HEK293 (cell line): ENCODE results near the gene DDIT4.

Source experiments
- GLI4 ChIP-seq: fragments of 450-650 bp; formaldehyde crosslinking; IDR thresholded peaks from 2 replicates; pipeline ENCODE4 v1.5.1; 2016; ENCODE audit warnings: missing biosample characterization, missing genetic modification characterization
- KLF1 ChIP-seq: fragments of 450-650 bp; formaldehyde crosslinking; IDR thresholded peaks from 2 replicates; pipeline ENCODE4 v1.5.1; 2016; ENCODE audit warnings: missing biosample characterization, missing genetic modification characterization
- KLF16 ChIP-seq: fragments of 450-650 bp; formaldehyde crosslinking; IDR thresholded peaks from 2 replicates; pipeline ENCODE4 v1.5.1; 2017; ENCODE audit warnings: missing biosample characterization, missing genetic modification characterization
- PBX3 ChIP-seq: sonication (generic); formaldehyde crosslinking; IDR thresholded peaks from 2 replicates; pipeline ENCODE4 v1.8.1; 2022; ENCODE audit warnings: mild to moderate bottlenecking, moderate library complexity, missing genetic modification reagents
- SCRT2 ChIP-seq: fragments of 450-650 bp; formaldehyde crosslinking; IDR thresholded peaks from 2 replicates; pipeline ENCODE4 v1.5.1; 2016; ENCODE audit warnings: missing biosample characterization, missing genetic modification characterization
- ZBTB49 ChIP-seq: fragments of 450-650 bp; formaldehyde crosslinking; IDR thresholded peaks from 2 replicates; pipeline ENCODE4 v1.5.1; 2016; ENCODE audit warnings: missing biosample characterization, missing genetic modification characterization, low read depth
- ZBTB6 ChIP-seq: fragments of 450-650 bp; formaldehyde crosslinking; IDR thresholded peaks from 2 replicates; pipeline ENCODE4 v1.5.1; 2017; ENCODE audit warnings: missing biosample characterization, missing genetic modification characterization
- ZIC2 ChIP-seq: fragments of 450-650 bp; formaldehyde crosslinking; IDR thresholded peaks from 2 replicates; pipeline ENCODE4 v1.5.1; 2016; ENCODE audit warnings: missing biosample characterization, missing genetic modification characterization
- ZNF10 ChIP-seq: fragments of 450-650 bp; formaldehyde crosslinking; IDR thresholded peaks from 2 replicates; pipeline ENCODE4 v1.5.1; 2017; ENCODE audit warnings: missing biosample characterization, missing genetic modification characterization
- ZNF16 ChIP-seq: fragments of 450-650 bp; formaldehyde crosslinking; IDR thresholded peaks from 2 replicates; pipeline ENCODE4 v1.5.1; 2016; ENCODE audit warnings: low read depth, missing biosample characterization, missing genetic modification characterization
- ZNF221 ChIP-seq: fragments of 450-650 bp; formaldehyde crosslinking; IDR thresholded peaks from 2 replicates; pipeline ENCODE4 v1.5.1; 2017; ENCODE audit warnings: missing biosample characterization, missing genetic modification characterization, borderline replicate concordance
- ZNF324 ChIP-seq: fragments of 450-650 bp; formaldehyde crosslinking; IDR thresholded peaks from 2 replicates; pipeline ENCODE4 v1.5.1; 2016; ENCODE audit warnings: missing biosample characterization, missing genetic modification characterization
- ZNF366 ChIP-seq: fragments of 450-650 bp; formaldehyde crosslinking; conservative IDR thresholded peaks from 2 replicates; pipeline ENCODE4 v1.5.1; 2016; ENCODE audit warnings: missing biosample characterization, missing genetic modification characterization
- ZNF600 ChIP-seq: fragments of 450-650 bp; formaldehyde crosslinking; IDR thresholded peaks from 2 replicates; pipeline ENCODE4 v1.5.1; 2016; ENCODE audit warnings: missing biosample characterization, missing genetic modification characterization
- ZNF660 ChIP-seq: fragments of 450-650 bp; IDR thresholded peaks from 2 replicates; pipeline ENCODE4 v1.5.1; 2018; ENCODE audit warnings: missing biosample characterization, mild to moderate bottlenecking, missing genetic modification characterization
- ZNF664 ChIP-seq: fragments of 450-650 bp; formaldehyde crosslinking; IDR thresholded peaks from 2 replicates; pipeline ENCODE4 v1.5.1; 2016; ENCODE audit warnings: missing biosample characterization, missing genetic modification characterization
- ZNF704 ChIP-seq: fragments of 450-650 bp; formaldehyde crosslinking; IDR thresholded peaks from 2 replicates; pipeline ENCODE4 v1.5.1; 2016; ENCODE audit warnings: missing biosample characterization, missing genetic modification characterization
- ZNF76 ChIP-seq: fragments of 450-650 bp; formaldehyde crosslinking; IDR thresholded peaks from 2 replicates; pipeline ENCODE4; 2016; ENCODE audit warnings: low read depth, missing biosample characterization, missing genetic modification characterization, borderline replicate concordance
- ZNF792 ChIP-seq: fragments of 450-650 bp; formaldehyde crosslinking; IDR thresholded peaks from 2 replicates; pipeline ENCODE4 v1.5.1; 2016; ENCODE audit warnings: missing biosample characterization, missing genetic modification characterization
- TF ChIP-seq, protein P1 (sequence below): fragments of 450-650 bp; formaldehyde crosslinking; conservative IDR thresholded peaks from 2 replicates; pipeline ENCODE4 v1.5.1; 2016; ENCODE audit warnings: low read depth, missing biosample characterization, missing genetic modification characterization
- TF ChIP-seq, protein P2 (sequence below): fragments of 450-650 bp; formaldehyde crosslinking; IDR thresholded peaks from 2 replicates; pipeline ENCODE4 v1.5.1; 2016; ENCODE audit warnings: missing biosample characterization, missing genetic modification characterization
- TF ChIP-seq, protein P3 (sequence below): fragments of 450-650 bp; formaldehyde crosslinking; IDR thresholded peaks from 2 replicates; pipeline ENCODE4 v1.5.1; 2017; ENCODE audit warnings: missing biosample characterization, missing genetic modification characterization
- TF ChIP-seq, protein P4 (sequence below): fragments of 450-650 bp; formaldehyde crosslinking; IDR thresholded peaks from 2 replicates; pipeline ENCODE4 v1.5.1; 2017; ENCODE audit warnings: missing biosample characterization, missing genetic modification characterization

DDIT4 gene

DNA sequence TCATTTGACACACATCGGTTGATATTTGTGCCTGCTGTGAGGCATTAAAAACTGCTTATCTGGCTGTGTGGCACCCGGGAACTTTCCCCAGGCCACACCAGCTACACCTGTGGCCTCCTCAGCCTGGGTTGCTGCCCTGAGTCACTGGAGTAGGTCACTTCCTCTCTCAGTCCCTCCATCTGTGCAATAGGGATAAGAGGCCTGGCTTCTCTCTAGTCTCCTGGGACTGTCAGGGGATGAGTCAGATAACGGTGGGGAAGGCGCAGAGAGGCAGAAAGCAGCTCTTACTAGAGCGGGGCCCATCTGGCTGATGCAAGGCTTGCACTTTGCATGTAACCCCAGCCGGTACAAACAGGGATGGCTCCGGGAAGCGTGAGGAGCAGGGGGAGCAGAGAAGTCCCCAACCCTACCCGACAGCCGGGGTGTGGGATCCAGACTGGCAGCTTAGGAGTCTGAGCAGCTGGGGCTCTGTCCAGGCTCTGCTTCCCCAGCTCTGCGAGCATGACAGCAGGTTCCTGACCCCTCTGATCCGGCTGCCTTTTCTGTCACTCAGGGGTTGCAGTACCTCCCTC is 47.0 kb downstream of the DDIT4 start (continued):
- TF ChIP-seq, protein P1, sequence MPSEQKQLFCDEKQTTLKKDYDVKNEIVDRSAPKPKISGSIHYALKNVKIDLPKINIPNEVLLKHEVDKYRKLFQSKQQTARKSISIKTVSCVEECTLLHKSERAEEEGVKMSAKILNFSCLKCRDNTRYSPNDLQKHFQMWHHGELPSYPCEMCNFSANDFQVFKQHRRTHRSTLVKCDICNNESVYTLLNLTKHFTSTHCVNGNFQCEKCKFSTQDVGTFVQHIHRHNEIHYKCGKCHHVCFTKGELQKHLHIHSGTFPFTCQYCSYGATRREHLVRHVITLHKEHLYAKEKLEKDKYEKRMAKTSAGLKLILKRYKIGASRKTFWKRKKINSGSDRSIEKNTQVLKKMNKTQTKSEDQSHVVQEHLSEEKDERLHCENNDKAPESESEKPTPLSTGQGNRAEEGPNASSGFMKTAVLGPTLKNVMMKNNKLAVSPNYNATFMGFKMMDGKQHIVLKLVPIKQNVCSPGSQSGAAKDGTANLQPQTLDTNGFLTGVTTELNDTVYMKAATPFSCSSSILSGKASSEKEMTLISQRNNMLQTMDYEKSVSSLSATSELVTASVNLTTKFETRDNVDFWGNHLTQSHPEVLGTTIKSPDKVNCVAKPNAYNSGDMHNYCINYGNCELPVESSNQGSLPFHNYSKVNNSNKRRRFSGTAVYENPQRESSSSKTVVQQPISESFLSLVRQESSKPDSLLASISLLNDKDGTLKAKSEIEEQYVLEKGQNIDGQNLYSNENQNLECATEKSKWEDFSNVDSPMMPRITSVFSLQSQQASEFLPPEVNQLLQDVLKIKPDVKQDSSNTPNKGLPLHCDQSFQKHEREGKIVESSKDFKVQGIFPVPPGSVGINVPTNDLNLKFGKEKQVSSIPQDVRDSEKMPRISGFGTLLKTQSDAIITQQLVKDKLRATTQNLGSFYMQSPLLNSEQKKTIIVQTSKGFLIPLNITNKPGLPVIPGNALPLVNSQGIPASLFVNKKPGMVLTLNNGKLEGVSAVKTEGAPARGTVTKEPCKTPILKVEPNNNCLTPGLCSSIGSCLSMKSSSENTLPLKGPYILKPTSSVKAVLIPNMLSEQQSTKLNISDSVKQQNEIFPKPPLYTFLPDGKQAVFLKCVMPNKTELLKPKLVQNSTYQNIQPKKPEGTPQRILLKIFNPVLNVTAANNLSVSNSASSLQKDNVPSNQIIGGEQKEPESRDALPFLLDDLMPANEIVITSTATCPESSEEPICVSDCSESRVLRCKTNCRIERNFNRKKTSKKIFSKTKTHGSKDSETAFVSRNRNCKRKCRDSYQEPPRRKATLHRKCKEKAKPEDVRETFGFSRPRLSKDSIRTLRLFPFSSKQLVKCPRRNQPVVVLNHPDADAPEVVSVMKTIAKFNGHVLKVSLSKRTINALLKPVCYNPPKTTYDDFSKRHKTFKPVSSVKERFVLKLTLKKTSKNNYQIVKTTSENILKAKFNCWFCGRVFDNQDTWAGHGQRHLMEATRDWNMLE (tag by site-specific recombination), result 0 out of 2 replicates have a peak, but pooled peaks have one; percentile 50
- TF ChIP-seq, protein P2, sequence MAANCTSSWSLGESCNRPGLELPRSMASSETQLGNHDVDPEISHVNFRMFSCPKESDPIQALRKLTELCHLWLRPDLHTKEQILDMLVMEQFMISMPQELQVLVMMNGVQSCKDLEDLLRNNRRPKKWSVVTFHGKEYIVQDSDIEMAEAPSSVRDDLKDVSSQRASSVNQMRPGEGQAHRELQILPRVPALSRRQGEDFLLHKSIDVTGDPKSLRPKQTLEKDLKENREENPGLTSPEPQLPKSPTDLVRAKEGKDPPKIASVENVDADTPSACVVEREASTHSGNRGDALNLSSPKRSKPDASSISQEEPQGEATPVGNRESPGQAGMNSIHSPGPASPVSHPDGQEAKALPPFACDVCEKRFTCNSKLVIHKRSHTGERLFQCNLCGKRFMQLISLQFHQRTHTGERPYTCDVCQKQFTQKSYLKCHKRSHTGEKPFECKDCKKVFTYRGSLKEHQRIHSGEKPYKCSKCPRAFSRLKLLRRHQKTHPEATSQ, result 0 out of 2 replicates have a peak, but pooled peaks have one; percentile 59
- peak; percentile 99 for TF ChIP-seq ZNF324 (tag by site-specific recombination)
- peak; percentile 97 for TF ChIP-seq ZNF600
- no peak for TF ChIP-seq ZNF221 (tag by site-specific recombination)
- TF ChIP-seq ZNF664, result 0 out of 2 replicates have a peak, but pooled peaks have one; percentile 9
- TF ChIP-seq ZNF16, result peak; percentile 44; the same call in 1 of the 2 replicates
- TF ChIP-seq ZNF660 (tag by site-specific recombination), result peak; percentile 93
- no peak for TF ChIP-seq GLI4
- peak; percentile 99 for TF ChIP-seq SCRT2 (tag by site-specific recombination)
- peak; percentile 79; the same call in 1 of the 2 replicates for TF ChIP-seq ZNF76 (tag by site-specific recombination)
- TF ChIP-seq, protein P3, sequence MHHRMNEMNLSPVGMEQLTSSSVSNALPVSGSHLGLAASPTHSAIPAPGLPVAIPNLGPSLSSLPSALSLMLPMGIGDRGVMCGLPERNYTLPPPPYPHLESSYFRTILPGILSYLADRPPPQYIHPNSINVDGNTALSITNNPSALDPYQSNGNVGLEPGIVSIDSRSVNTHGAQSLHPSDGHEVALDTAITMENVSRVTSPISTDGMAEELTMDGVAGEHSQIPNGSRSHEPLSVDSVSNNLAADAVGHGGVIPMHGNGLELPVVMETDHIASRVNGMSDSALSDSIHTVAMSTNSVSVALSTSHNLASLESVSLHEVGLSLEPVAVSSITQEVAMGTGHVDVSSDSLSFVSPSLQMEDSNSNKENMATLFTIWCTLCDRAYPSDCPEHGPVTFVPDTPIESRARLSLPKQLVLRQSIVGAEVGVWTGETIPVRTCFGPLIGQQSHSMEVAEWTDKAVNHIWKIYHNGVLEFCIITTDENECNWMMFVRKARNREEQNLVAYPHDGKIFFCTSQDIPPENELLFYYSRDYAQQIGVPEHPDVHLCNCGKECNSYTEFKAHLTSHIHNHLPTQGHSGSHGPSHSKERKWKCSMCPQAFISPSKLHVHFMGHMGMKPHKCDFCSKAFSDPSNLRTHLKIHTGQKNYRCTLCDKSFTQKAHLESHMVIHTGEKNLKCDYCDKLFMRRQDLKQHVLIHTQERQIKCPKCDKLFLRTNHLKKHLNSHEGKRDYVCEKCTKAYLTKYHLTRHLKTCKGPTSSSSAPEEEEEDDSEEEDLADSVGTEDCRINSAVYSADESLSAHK (tag by site-specific recombination), result peak; percentile 90
- no peak for TF ChIP-seq PBX3
- TF ChIP-seq ZNF10, result peak; percentile 47; the same call in 1 of the 2 replicates
- no peak for TF ChIP-seq ZNF792
- peak; percentile 84 for TF ChIP-seq KLF16 (tag by site-specific recombination)
- no peak for TF ChIP-seq ZNF704 (tag by site-specific recombination)
- TF ChIP-seq ZNF366 (tag by site-specific recombination), result peak; percentile 100
- peak; percentile 90 for TF ChIP-seq ZIC2 (tag by site-specific recombination)
- TF ChIP-seq ZBTB6, result peak; percentile 76
- TF ChIP-seq, protein P4, sequence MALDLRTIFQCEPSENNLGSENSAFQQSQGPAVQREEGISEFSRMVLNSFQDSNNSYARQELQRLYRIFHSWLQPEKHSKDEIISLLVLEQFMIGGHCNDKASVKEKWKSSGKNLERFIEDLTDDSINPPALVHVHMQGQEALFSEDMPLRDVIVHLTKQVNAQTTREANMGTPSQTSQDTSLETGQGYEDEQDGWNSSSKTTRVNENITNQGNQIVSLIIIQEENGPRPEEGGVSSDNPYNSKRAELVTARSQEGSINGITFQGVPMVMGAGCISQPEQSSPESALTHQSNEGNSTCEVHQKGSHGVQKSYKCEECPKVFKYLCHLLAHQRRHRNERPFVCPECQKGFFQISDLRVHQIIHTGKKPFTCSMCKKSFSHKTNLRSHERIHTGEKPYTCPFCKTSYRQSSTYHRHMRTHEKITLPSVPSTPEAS (tag by site-specific recombination), result peak; percentile 70; the same call in 1 of the 2 replicates
- no peak for TF ChIP-seq ZBTB49
- TF ChIP-seq KLF1 (tag by site-specific recombination), result peak; percentile 22; the same call in 1 of the 2 replicates
